ENCODE data around the gene FCHO2.

DNA sequence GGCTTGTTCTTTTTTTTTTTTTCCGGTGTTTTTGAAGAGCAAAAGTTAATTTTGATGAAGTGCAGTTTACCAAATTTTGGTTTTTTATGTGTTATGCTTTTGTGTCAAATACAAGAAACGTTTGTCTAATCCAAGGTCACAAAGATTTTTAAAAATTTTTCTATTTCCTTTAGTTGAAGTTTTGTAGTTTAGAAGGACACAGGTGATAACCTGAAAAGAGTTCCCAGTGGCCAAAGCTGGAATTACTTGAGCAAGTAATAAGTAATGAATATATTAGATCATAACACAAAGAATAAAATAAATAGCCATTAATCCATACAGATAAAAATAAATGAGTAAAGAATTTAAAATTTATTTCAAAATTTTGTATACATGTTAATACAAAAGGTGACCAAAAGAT is 71.5 kb downstream of the FCHO2 start:
- TF ChIP-seq EZH2 (IDR thresholded peaks at IDR 0.05; ENCODE audit: insufficient read depth, poor library complexity, severe bottlenecking), result no peak
- TF ChIP-seq EZH2phosphoT487 (IDR thresholded peaks at IDR 0.05; ENCODE audit: insufficient read depth, low read depth), result no peak

All from GM23248 (cell line).